Measurements from ENCODE around the gene L3MBTL4. TPM values are rescaled to one million over a fixed set of nuclear protein-coding genes. Genes with fewer than 3 reads are reported as not detected.
"Not testable (repeated sequence)": the region's sequence is repeated elsewhere in the genome, so short reads cannot be mapped to it uniquely, and the experiment has no call there.

The L3MBTL4 gene
- total RNA-seq, 1 donor from 2014 or later, result 0.26 TPM

- no peaks in the 10 kb centered on the region for H3K36me3 Mint-ChIP-seq (ENCODE audit: low read depth)
- H3K4me3 Mint-ChIP-seq, result no peak overlapping the region
Measured at GRCh38 chr18:6423289-6423688, 8.6 kb upstream of the L3MBTL4 start.

GRCh38 chr18:6414118-6414722, 491 bp downstream of the L3MBTL4 start:
- H3K4me1 Mint-ChIP-seq (ENCODE audit: low read depth), result peaks cover 6% of the 10 kb centered on the region
- peak; percentile 53 for DNase-seq (ENCODE audit: low spot score)
- H3K36me3 Mint-ChIP-seq (ENCODE audit: low read depth), result peaks cover 1% of the 10 kb centered on the region
- H3K9me3 Mint-ChIP-seq, result no peaks in the 10 kb centered on the region
- peaks cover 32% of the 10 kb centered on the region for H3K27me3 Mint-ChIP-seq (ENCODE audit: insufficient read depth)
- intact Hi-C loops (cut with micrococcal nuclease), result no loop called here
- no peak overlapping the region for H3K27ac Mint-ChIP-seq
- peak overlapping the region; percentile 22 for H3K4me3 Mint-ChIP-seq

More at GRCh38 chr18:6423289-6423688, 8.6 kb upstream of the L3MBTL4 start:
- Mint-ChIP-seq H3K27ac (no peak overlapping the region), H3K4me1 (ENCODE audit: low read depth) (no peaks in the 10 kb centered on the region), H3K27me3 (ENCODE audit: insufficient read depth) (peaks cover 2% of the 10 kb centered on the region), H3K9me3 (no peaks in the 10 kb centered on the region)
- intact Hi-C loops (cut with micrococcal nuclease), result no loop called here
- no peak for DNase-seq (ENCODE audit: low spot score)

GRCh38 chr18:6413579-6414117, 1.1 kb downstream of the L3MBTL4 start:
- intact Hi-C loops (cut with micrococcal nuclease), result no loop called here
- H3K4me3 Mint-ChIP-seq, result peak overlapping the region; percentile 76
- H3K4me1 Mint-ChIP-seq (ENCODE audit: low read depth), result peaks cover 6% of the 10 kb centered on the region
- no peaks in the 10 kb centered on the region for H3K9me3 Mint-ChIP-seq
- H3K36me3 Mint-ChIP-seq (ENCODE audit: low read depth), result peaks cover 1% of the 10 kb centered on the region
- H3K27ac Mint-ChIP-seq, result peak overlapping the region; percentile 27
- no peak for DNase-seq (ENCODE audit: low spot score)
- H3K27me3 Mint-ChIP-seq (ENCODE audit: insufficient read depth), result peaks cover 32% of the 10 kb centered on the region

- Mint-ChIP-seq H3K4me1 (ENCODE audit: low read depth) (peaks cover 6% of the 10 kb centered on the region), H3K27ac (no peak overlapping the region), H3K4me3 (peak overlapping the region; percentile 76), H3K36me3 (ENCODE audit: low read depth) (peaks cover 1% of the 10 kb centered on the region), H3K27me3 (ENCODE audit: insufficient read depth) (peaks cover 32% of the 10 kb centered on the region), H3K9me3 (no peaks in the 10 kb centered on the region)
- DNase-seq (ENCODE audit: low spot score), result no peak
- intact Hi-C loops (cut with micrococcal nuclease), result no loop called here
Measured at GRCh38 chr18:6412933-6413472, 1.7 kb downstream of the L3MBTL4 start.

GRCh38 chr18:6411382-6411781, 3.3 kb downstream of the L3MBTL4 start:
- intact Hi-C loops (cut with micrococcal nuclease), result no loop called here
- H3K9me3 Mint-ChIP-seq, result no peaks in the 10 kb centered on the region
- no peak overlapping the region for H3K27ac Mint-ChIP-seq
- peaks cover 30% of the 10 kb centered on the region for H3K27me3 Mint-ChIP-seq (ENCODE audit: insufficient read depth)
- H3K4me3 Mint-ChIP-seq, result no peak overlapping the region
- DNase-seq (ENCODE audit: low spot score), result no peak
- peaks cover 1% of the 10 kb centered on the region for H3K36me3 Mint-ChIP-seq (ENCODE audit: low read depth)
- H3K4me1 Mint-ChIP-seq (ENCODE audit: low read depth), result peaks cover 6% of the 10 kb centered on the region

DNA sequence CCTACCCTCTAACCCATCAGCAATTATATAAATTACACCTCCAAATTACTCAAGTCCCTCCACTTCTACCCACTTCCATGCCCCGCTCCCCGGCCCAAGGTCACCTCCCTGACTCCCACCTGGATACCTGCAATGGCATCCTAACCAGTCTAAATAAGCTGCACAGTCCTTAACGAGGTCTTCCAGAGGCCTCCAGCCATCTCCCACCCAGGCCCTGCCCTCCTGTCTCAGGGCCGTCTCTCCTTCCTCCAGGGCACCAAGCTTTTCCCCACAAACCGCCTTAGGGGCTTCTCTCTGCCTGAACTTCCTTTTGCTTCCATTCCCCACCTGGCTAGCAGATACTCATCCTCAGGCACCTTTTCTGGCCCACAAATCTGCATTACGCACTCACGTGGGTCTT, 4.8 kb downstream of the L3MBTL4 start:
- H3K9me3 Mint-ChIP-seq, result no peaks in the 10 kb centered on the region
- H3K27ac Mint-ChIP-seq, result no peak overlapping the region
- no peaks in the 10 kb centered on the region for H3K4me1 Mint-ChIP-seq (ENCODE audit: low read depth)
- H3K36me3 Mint-ChIP-seq (ENCODE audit: low read depth), result peaks cover 1% of the 10 kb centered on the region
- no peak for DNase-seq (ENCODE audit: low spot score)
- H3K4me3 Mint-ChIP-seq, result no peak overlapping the region
- peaks cover 21% of the 10 kb centered on the region for H3K27me3 Mint-ChIP-seq (ENCODE audit: insufficient read depth)
- intact Hi-C loops (cut with micrococcal nuclease), result loop anchor here (10.0 kb wide), 1 partner anchor 535 kb away; no protein-coding TSS in a partner anchor

DNA sequence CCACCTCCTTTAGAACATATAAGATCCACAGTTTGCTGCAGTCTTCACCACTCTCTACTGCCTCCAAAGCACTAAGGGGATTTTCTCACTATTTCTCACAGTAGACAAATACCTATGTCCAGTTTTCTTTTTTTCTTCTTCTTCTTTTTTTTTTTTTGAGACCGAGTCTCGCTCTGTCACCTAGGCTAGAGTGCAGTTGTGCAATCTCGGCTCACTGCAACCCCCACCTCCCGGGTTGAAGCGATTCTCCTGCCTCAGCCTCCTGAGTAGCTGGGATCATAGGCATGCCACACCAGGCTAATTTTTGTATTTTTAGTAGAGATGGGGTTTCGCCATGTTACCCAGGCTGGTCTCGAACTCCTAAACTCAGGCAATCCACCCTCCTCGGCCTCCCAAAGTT, 6.2 kb downstream of the L3MBTL4 start:
- not testable (repeated sequence) for H3K9me3 Mint-ChIP-seq; H3K4me1 Mint-ChIP-seq (ENCODE audit: low read depth); H3K27ac Mint-ChIP-seq; DNase-seq (ENCODE audit: low spot score); H3K36me3 Mint-ChIP-seq (ENCODE audit: low read depth); H3K4me3 Mint-ChIP-seq
- H3K27me3 Mint-ChIP-seq (ENCODE audit: insufficient read depth), result peaks cover 17% of the 10 kb centered on the region
- intact Hi-C loops (cut with micrococcal nuclease), result loop anchor here (10.0 kb wide), 1 partner anchor 534 kb away; no protein-coding TSS in a partner anchor

GRCh38 chr18:6406910-6407470, 7.7 kb downstream of the L3MBTL4 start:
- intact Hi-C loops (cut with micrococcal nuclease), result loop anchor here (10.0 kb wide), 1 partner anchor 532 kb away; no protein-coding TSS in a partner anchor
- no peaks in the 10 kb centered on the region for H3K4me1 Mint-ChIP-seq (ENCODE audit: low read depth)
- DNase-seq (ENCODE audit: low spot score), result no peak
- no peak overlapping the region for H3K27ac Mint-ChIP-seq
- H3K27me3 Mint-ChIP-seq (ENCODE audit: insufficient read depth), result peaks cover 3% of the 10 kb centered on the region
- H3K4me3 Mint-ChIP-seq, result no peak overlapping the region
- no peaks in the 10 kb centered on the region for H3K36me3 Mint-ChIP-seq (ENCODE audit: low read depth)
- no peaks in the 10 kb centered on the region for H3K9me3 Mint-ChIP-seq

GRCh38 chr18:6406075-6406909, 8.4 kb downstream of the L3MBTL4 start:
- H3K4me1 Mint-ChIP-seq (ENCODE audit: low read depth), result no peaks in the 10 kb centered on the region
- DNase-seq (ENCODE audit: low spot score), result no peak
- no peaks in the 10 kb centered on the region for H3K27me3 Mint-ChIP-seq (ENCODE audit: insufficient read depth)
- H3K4me3 Mint-ChIP-seq, result no peak overlapping the region
- intact Hi-C loops (cut with micrococcal nuclease), result loop anchor here (10.0 kb wide), 1 partner anchor 531 kb away; no protein-coding TSS in a partner anchor
- no peaks in the 10 kb centered on the region for H3K9me3 Mint-ChIP-seq
- no peak overlapping the region for H3K27ac Mint-ChIP-seq
- no peaks in the 10 kb centered on the region for H3K36me3 Mint-ChIP-seq (ENCODE audit: low read depth)

DNA sequence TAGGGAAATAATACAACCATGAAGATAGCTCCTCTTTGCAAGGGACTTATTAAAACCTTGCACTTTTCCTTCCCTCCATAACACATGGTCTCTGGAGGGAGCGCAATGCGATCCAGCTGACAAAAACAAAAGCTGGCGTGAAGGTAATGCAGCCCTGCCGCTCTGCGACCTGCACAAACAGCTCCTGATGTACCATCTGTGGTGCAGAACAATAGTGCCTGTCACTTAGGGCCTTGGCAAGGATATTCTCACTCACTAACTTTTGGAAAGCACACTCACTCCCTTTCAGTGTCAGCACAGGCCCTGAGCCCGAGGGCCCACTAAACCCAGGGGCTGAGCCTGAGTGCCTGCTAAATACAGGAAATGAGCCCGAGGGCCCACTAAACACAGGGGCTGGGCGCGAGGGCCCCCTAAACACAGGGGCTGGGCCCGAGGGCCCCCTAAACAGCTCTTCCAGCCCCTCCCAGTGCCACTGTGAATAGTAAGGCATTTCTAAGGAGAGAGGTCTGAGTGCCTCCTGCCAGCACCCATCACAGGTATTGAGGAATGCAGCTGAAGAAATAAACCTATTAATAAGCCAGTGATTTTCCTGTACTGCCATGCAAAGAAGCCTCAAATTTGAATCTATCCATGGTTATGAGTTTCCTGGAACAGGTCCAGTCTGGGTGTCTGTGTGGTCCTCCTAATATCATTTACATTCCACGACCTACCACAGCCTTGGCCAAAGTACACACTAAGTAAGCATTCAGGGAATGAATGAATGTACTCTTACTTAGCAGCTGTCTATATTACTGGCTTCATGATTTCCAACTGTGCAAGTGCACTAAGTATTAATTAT, 9.3 kb downstream of the L3MBTL4 start:
- intact Hi-C loops (cut with micrococcal nuclease), result loop anchor here (10.0 kb wide), 1 partner anchor 531 kb away; no protein-coding TSS in a partner anchor
- Mint-ChIP-seq H3K36me3 (ENCODE audit: low read depth) (no peaks in the 10 kb centered on the region), H3K9me3 (no peaks in the 10 kb centered on the region), H3K27me3 (ENCODE audit: insufficient read depth) (no peaks in the 10 kb centered on the region), H3K4me1 (ENCODE audit: low read depth) (no peaks in the 10 kb centered on the region), H3K4me3 (no peak overlapping the region), H3K27ac (no peak overlapping the region)
- DNase-seq (ENCODE audit: low spot score), result no peak

- Mint-ChIP-seq H3K4me3 (no peak overlapping the region), H3K9me3 (no peaks in the 10 kb centered on the region), H3K4me1 (ENCODE audit: low read depth) (no peaks in the 10 kb centered on the region), H3K36me3 (ENCODE audit: low read depth) (no peaks in the 10 kb centered on the region), H3K27me3 (ENCODE audit: insufficient read depth) (no peaks in the 10 kb centered on the region), H3K27ac (no peak overlapping the region)
- intact Hi-C loops (cut with micrococcal nuclease), result loop anchor here (10.0 kb wide), 1 partner anchor 530 kb away; no protein-coding TSS in a partner anchor
- no peak for DNase-seq (ENCODE audit: low spot score)
Measured at GRCh38 chr18:6404834-6405233, 9.9 kb downstream of the L3MBTL4 start.

GRCh38 chr18:6401687-6402086, 13.0 kb downstream of the L3MBTL4 start:
- no peak for DNase-seq (ENCODE audit: low spot score)
- no peak overlapping the region for H3K4me3 Mint-ChIP-seq
- no peaks in the 10 kb centered on the region for H3K27me3 Mint-ChIP-seq (ENCODE audit: insufficient read depth)
- no peaks in the 10 kb centered on the region for H3K4me1 Mint-ChIP-seq (ENCODE audit: low read depth)
- H3K27ac Mint-ChIP-seq, result no peak overlapping the region
- H3K9me3 Mint-ChIP-seq, result no peaks in the 10 kb centered on the region
- intact Hi-C loops (cut with micrococcal nuclease), result loop anchor here (10.0 kb wide), 1 partner anchor 527 kb away; no protein-coding TSS in a partner anchor
- H3K36me3 Mint-ChIP-seq (ENCODE audit: low read depth), result no peaks in the 10 kb centered on the region
